Sigmoid colon (tissue), 7 donors: ENCODE measurements around the gene WNT9A. TPM values are rescaled to one million over a fixed set of nuclear protein-coding genes. Genes with fewer than 3 reads are reported as not detected.

Experiments used
- DNase-seq: peaks from one replicate; pipeline ENCODE4 v3.0.0-alpha.2; 2019
- H3K27ac ChIP-seq, 4 donors: fragments of 200-600 bp; sonication (generic); one replicate each; pipeline ENCODE4 v1.5.1; 2016 to 2019; ENCODE audit warnings: mild to moderate bottlenecking in 1 of 4
- H3K27me3 ChIP-seq, 3 donors: fragments of 200-600 bp; sonication (generic); one replicate each; pipeline ENCODE4 v1.5.1; 2019; ENCODE audit warnings: mild to moderate bottlenecking in 1 of 3
- H3K36me3 ChIP-seq, 4 donors: fragments of 200-600 bp; sonication (generic); one replicate each; pipeline ENCODE4 v1.5.1; 2016 to 2019
- H3K4me1 ChIP-seq, 4 donors: fragments of 200-600 bp; sonication (generic); one replicate each; pipeline ENCODE4 v1.5.1; 2017 to 2019
- H3K4me3 ChIP-seq, 4 donors: fragments of 200-600 bp; sonication (generic); one replicate each; pipeline ENCODE4 v1.5.1; 2017 to 2019; ENCODE audit warnings: mild to moderate bottlenecking in 2 of 4, moderate library complexity in 1 of 4
- H3K9me3 ChIP-seq, 4 donors: fragments of 200-600 bp in 3 of 4; sonication (generic) in 3 of 4; one replicate each; pipeline versions ENCODE4 v1.5.1 to v1.6.1; 2013 to 2019
- CTCF ChIP-seq, 4 experiments: fragments of 450-650 bp in 3 of 4; fragments of 200-600 bp in 1 of 4; IDR thresholded peaks; one replicate each; pipeline ENCODE4 v1.5.1; 2016 to 2019; ENCODE audit warnings: antibody characterized with exemption in 4 of 4, mild to moderate bottlenecking in 3 of 4, moderate library complexity in 2 of 4
- EP300 ChIP-seq, 4 donors: sonication (generic); formaldehyde crosslinking; IDR thresholded peaks; one replicate each; pipeline ENCODE4 v1.6.1; 2017; ENCODE audit warnings: antibody characterized with exemption in 4 of 4
- POLR2A ChIP-seq, 2 donors: fragments of 450-650 bp; IDR thresholded peaks; one replicate each; pipeline ENCODE4 v1.6.1; 2016; ENCODE audit warnings: antibody characterized with exemption in 2 of 2, mild to moderate bottlenecking in 2 of 2, moderate library complexity in 2 of 2
- POLR2AphosphoS5 ChIP-seq, 4 donors: sonication (generic); formaldehyde crosslinking; IDR thresholded peaks; one replicate each; pipeline ENCODE4 v1.6.1; 2017; ENCODE audit warnings: antibody characterized with exemption in 4 of 4
- WGBS, 2 donors: extraction: QIAGEN DNeasy Blood & Tissue Kit; methylation state at CpG; one replicate each; pipeline ENCODE4 v1.1.7; 2013; 5-methylcytosine and 5-hydroxymethylcytosine counted together
- intact Hi-C: fragments of 100-400 bp; cut with DNase I; formaldehyde crosslinking; loops from one replicate; pipeline ENCODE4 v1.15.1; 2023
- polyA plus RNA-seq, 3 donors: library from polyadenylated mRNA; stranded (reverse); fragments of 200-250 nt; gene quantifications; one replicate each; pipeline ENCODE4 v1.2.3, GENCODE V29; 2013
- total RNA-seq, 4 donors: library from RNA; depleted of rRNA; stranded (reverse); fragments of >200 nt; gene quantifications; one replicate each; pipeline ENCODE4 v1.1.0, GENCODE V29; 2016
- donor health status: healthy with polysubstance abuse.
- donor health status: Bipolar disorder and iron deficiency.
- donor health status: healthy.

Gene WNT9A
- total and polyA plus RNA-seq, 7 donors, result 0.23 to 25.5 (median 6.4) TPM

- peaks cover 0 to 8% (median 3%) of the 10 kb centered on the region in 4 donors for H3K4me1 ChIP-seq
- no peaks in the 10 kb centered on the region for H3K9me3 ChIP-seq
- peaks cover 8 to 16% (median 9%) of the 10 kb centered on the region in 4 donors for H3K36me3 ChIP-seq
- WGBS, 2 donors, result 75 to 84% methylated on average over 5 of the region's 5 CpGs
- no peak overlapping the region for H3K4me3 ChIP-seq
- intact Hi-C loops, result no loop called here
- H3K27ac ChIP-seq, result no peak overlapping the region
- TF ChIP-seq POLR2AphosphoS5 (IDR thresholded peaks at IDR 0.05) (no peak), CTCF (IDR thresholded peaks at IDR 0.05) (no peak), EP300 (IDR thresholded peaks at IDR 0.05) (no peak), POLR2A (IDR thresholded peaks at IDR 0.05) (no peak)
- DNase-seq, result no peak
- H3K27me3 ChIP-seq, result no peaks in the 10 kb centered on the region
These were observed 29.5 kb downstream of the WNT9A start for GRCh38 chr1:227918083-227918700.

GRCh38 chr1:227917081-227917950, 30.4 kb downstream of the WNT9A start:
- intact Hi-C loops, result no loop called here
- no peak for TF ChIP-seq EP300 (IDR thresholded peaks at IDR 0.05)
- H3K9me3 ChIP-seq, result no peaks in the 10 kb centered on the region
- WGBS, 2 donors, result 73 to 76% methylated on average over 15 of the region's 15 CpGs
- no peak overlapping the region for H3K4me3 ChIP-seq
- H3K27ac ChIP-seq, result no peak overlapping the region
- H3K4me1 ChIP-seq, result peaks cover 0 to 8% (median 3%) of the 10 kb centered on the region in 4 donors
- H3K27me3 ChIP-seq, result no peaks in the 10 kb centered on the region
- H3K36me3 ChIP-seq, result peaks cover 8 to 16% (median 8%) of the 10 kb centered on the region in 4 donors
- DNase-seq, result no peak

- no peaks in the 10 kb centered on the region for H3K27me3 ChIP-seq
- H3K4me3 ChIP-seq, result no peak overlapping the region
- 87 to 89% methylated on average over 4 of the region's 4 CpGs for WGBS, 2 donors
- DNase-seq, result no peak
- H3K27ac ChIP-seq, result no peak overlapping the region
- TF ChIP-seq EP300 (IDR thresholded peaks at IDR 0.05) (no peak), CTCF (IDR thresholded peaks at IDR 0.05) (no peak), POLR2A (IDR thresholded peaks at IDR 0.05) (no peak), POLR2AphosphoS5 (IDR thresholded peaks at IDR 0.05) (no peak)
- H3K36me3 ChIP-seq, result peaks cover 8 to 11% (median 8%) of the 10 kb centered on the region in 4 donors
- H3K4me1 ChIP-seq, result peaks cover 0 to 8% (median 3%) of the 10 kb centered on the region in 4 donors
- intact Hi-C loops, result no loop called here
- H3K9me3 ChIP-seq, result no peaks in the 10 kb centered on the region
These were observed 31.1 kb downstream of the WNT9A start for GRCh38 chr1:227916655-227917054.

- H3K9me3 ChIP-seq, result no peaks in the 10 kb centered on the region
- no peak overlapping the region for H3K27ac ChIP-seq
- WGBS, 2 donors, result 64 to 74% methylated on average over 22 of the region's 22 CpGs
- peaks cover 0 to 8% (median 3%) of the 10 kb centered on the region in 4 donors for H3K4me1 ChIP-seq
- TF ChIP-seq POLR2AphosphoS5 (IDR thresholded peaks at IDR 0.05) (no peak), EP300 (IDR thresholded peaks at IDR 0.05) (no peak), CTCF (IDR thresholded peaks at IDR 0.05) (no peak), POLR2A (IDR thresholded peaks at IDR 0.05) (no peak)
- no peaks in the 10 kb centered on the region for H3K27me3 ChIP-seq
- H3K36me3 ChIP-seq, result peaks cover 0 to 3% (median under 1%) of the 10 kb centered on the region in 4 donors
- no peak for DNase-seq
- H3K4me3 ChIP-seq, result no peak overlapping the region
- intact Hi-C loops, result no loop called here
These were observed 31.9 kb downstream of the WNT9A start for GRCh38 chr1:227915564-227916553.
